ENCODE measurements around the gene VIPR1. TPM values are rescaled to one million over a fixed set of nuclear protein-coding genes. Genes with fewer than 3 reads are reported as not detected.

Gene VIPR1
- total and polyA plus RNA-seq, 2 donors (not counting 1 experiment from before 2014, with no cell fraction given): 0.11 TPM; not detected in 1

DNA sequence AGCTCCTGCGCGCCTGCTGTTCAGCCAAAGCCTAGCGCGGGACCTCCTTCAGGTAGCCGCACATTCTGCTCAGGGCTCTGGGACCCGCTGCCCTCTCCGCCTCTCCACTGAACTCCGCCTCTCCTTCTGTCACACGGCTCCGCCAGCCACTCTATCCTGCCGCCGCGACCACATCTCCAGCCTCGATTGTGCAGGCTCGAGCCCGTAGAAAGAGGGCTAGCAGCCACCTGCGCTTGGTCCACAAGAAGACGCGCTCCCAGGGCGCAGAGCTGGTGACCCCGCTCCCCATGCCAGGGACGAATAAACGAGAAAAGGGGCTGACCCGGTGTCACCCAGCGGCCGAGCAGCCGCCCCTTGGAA, 1.1 kb upstream of the VIPR1 start:
- no peak for DNase-seq (ENCODE audit: low read depth in 2 of 2)
- Histone ChIP-seq H3K4me2 (ENCODE audit: extremely low read depth, insufficient read depth, low read length) (no peak overlapping the region), H3K79me2 (ENCODE audit: control insufficient read depth, insufficient read depth, low read length) (no peaks in the 10 kb centered on the region), H3K9me3 (ENCODE audit: control insufficient read depth, insufficient read depth, low read depth, low read length) (no peaks in the 10 kb centered on the region), H4K20me1 (ENCODE audit: control insufficient read depth, extremely low read depth, insufficient read depth, low read length) (no peaks in the 10 kb centered on the region), H3K27ac (ENCODE audit: insufficient read depth, low read length) (no peak overlapping the region), H3K4me1 (ENCODE audit: control insufficient read depth, extremely low read depth, insufficient read depth, low read length) (no peaks in the 10 kb centered on the region), H3K9ac (ENCODE audit: insufficient read depth, low read length) (no peak overlapping the region), H3K36me3 (ENCODE audit: control insufficient read depth, insufficient read depth, low read length) (no peaks in the 10 kb centered on the region), H3K4me3 (replicated peaks in 1 of 4; ENCODE audit: control extremely low read depth in 1 of 4, insufficient read depth in 1 of 4, low read depth in 3 of 4, low read length in 4 of 4) (no peak overlapping the region), H2AFZ (ENCODE audit: low read length) (no peak overlapping the region), H3K27me3 (ENCODE audit: control insufficient read depth, insufficient read depth, low read length) (peaks cover 33% of the 10 kb centered on the region)
- TF ChIP-seq CTCF (conservative IDR thresholded peaks at IDR 0.05 in 1 of 2, IDR thresholded peaks at IDR 0.05 in 1 of 2; ENCODE audit: low read depth in 1 of 2, low read length in 2 of 2): no peak
- TF ChIP-seq EZH2 (IDR thresholded peaks at IDR 0.05; ENCODE audit: low read length, missing control alignments): no peak

DNA sequence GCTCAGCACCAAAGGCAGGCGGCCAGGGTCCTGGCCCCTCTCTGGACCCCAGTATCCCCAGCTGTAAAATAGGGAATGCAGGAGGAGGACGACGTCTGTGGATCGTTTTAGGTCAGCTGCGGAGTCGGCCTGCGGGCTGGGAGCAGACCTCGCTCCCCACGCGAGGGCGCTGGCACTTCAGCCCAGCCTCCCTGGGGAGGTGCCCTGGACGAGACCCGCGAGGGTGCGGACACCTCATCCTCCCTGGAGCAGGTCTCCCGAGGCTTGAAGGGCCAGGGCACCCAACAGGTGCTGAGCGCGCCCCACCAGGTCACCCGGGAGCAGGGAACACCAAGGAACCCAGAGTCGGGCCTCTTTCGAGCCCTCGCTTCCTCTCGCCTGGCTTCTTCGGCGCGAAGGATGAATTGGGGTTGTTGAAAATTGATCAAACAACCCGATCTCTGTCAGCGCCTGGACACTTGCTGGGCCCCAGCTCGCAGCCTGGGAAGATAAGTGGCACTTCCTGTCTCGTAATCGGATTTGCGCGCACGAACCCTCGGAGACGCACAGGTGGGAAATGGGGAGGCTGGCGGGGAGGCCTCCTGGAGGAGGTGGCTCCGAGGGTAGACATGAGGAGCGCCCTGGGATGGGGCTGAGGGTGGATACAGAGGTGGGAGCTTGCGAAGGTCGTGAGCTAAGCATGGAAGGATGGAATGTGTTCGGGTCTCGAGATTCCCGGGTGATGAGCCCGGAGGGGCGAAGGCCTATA, 588 bp upstream of the VIPR1 start:
- Histone ChIP-seq H3K79me2 (ENCODE audit: control insufficient read depth, insufficient read depth, low read length) (no peaks in the 10 kb centered on the region), H3K4me1 (ENCODE audit: control insufficient read depth, extremely low read depth, insufficient read depth, low read length) (no peaks in the 10 kb centered on the region), H3K36me3 (ENCODE audit: control insufficient read depth, insufficient read depth, low read length) (no peaks in the 10 kb centered on the region), H3K9me3 (ENCODE audit: control insufficient read depth, insufficient read depth, low read depth, low read length) (no peaks in the 10 kb centered on the region), H3K27me3 (ENCODE audit: control insufficient read depth, insufficient read depth, low read length) (peaks cover 33% of the 10 kb centered on the region), H4K20me1 (ENCODE audit: control insufficient read depth, extremely low read depth, insufficient read depth, low read length) (no peaks in the 10 kb centered on the region), H2AFZ (ENCODE audit: low read length) (no peak overlapping the region), H3K4me3 (replicated peaks in 1 of 4; ENCODE audit: control extremely low read depth in 1 of 4, insufficient read depth in 1 of 4, low read depth in 3 of 4, low read length in 4 of 4) (peak overlapping the region in 2 of 4 experiments; percentile 7 to 36), H3K4me2 (ENCODE audit: extremely low read depth, insufficient read depth, low read length) (peak overlapping the region; percentile 25), H3K27ac (ENCODE audit: insufficient read depth, low read length) (no peak overlapping the region), H3K9ac (ENCODE audit: insufficient read depth, low read length) (no peak overlapping the region)
- TF ChIP-seq CTCF (conservative IDR thresholded peaks at IDR 0.05 in 1 of 2, IDR thresholded peaks at IDR 0.05 in 1 of 2; ENCODE audit: low read depth in 1 of 2, low read length in 2 of 2) (peak; percentile 38 to 44), EZH2 (IDR thresholded peaks at IDR 0.05; ENCODE audit: low read length, missing control alignments) (peak; percentile 88)
- DNase-seq (ENCODE audit: low read depth in 2 of 2): peak; percentile 15 to 26

- peaks cover 37% of the 10 kb centered on the region for H3K27me3 ChIP-seq (ENCODE audit: control insufficient read depth, insufficient read depth, low read length)
- no peak overlapping the region for H3K9ac ChIP-seq (ENCODE audit: insufficient read depth, low read length)
- no peaks in the 10 kb centered on the region for H3K9me3 ChIP-seq (ENCODE audit: control insufficient read depth, insufficient read depth, low read depth, low read length)
- no peak overlapping the region for H2AFZ ChIP-seq (ENCODE audit: low read length)
- no peaks in the 10 kb centered on the region for H3K4me1 ChIP-seq (ENCODE audit: control insufficient read depth, extremely low read depth, insufficient read depth, low read length)
- no peaks in the 10 kb centered on the region for H3K79me2 ChIP-seq (ENCODE audit: control insufficient read depth, insufficient read depth, low read length)
- no peak for DNase-seq (ENCODE audit: low read depth in 2 of 2)
- no peak overlapping the region for H3K4me3 ChIP-seq (replicated peaks in 1 of 4; ENCODE audit: control extremely low read depth in 1 of 4, insufficient read depth in 1 of 4, low read depth in 3 of 4, low read length in 4 of 4)
- H3K36me3 ChIP-seq (ENCODE audit: control insufficient read depth, insufficient read depth, low read length): no peaks in the 10 kb centered on the region
- H3K27ac ChIP-seq (ENCODE audit: insufficient read depth, low read length): no peak overlapping the region
- TF ChIP-seq EZH2 (IDR thresholded peaks at IDR 0.05; ENCODE audit: low read length, missing control alignments) (no peak), CTCF (conservative IDR thresholded peaks at IDR 0.05 in 1 of 2, IDR thresholded peaks at IDR 0.05 in 1 of 2; ENCODE audit: low read depth in 1 of 2, low read length in 2 of 2) (no peak)
- no peaks in the 10 kb centered on the region for H4K20me1 ChIP-seq (ENCODE audit: control insufficient read depth, extremely low read depth, insufficient read depth, low read length)
- no peak overlapping the region for H3K4me2 ChIP-seq (ENCODE audit: extremely low read depth, insufficient read depth, low read length)
These were observed 945 bp downstream of the VIPR1 start for GRCh38 chr3:42503251-42503924.
